Measurements from ENCODE around the gene TUBGCP6. TPM values are rescaled to one million over a fixed set of nuclear protein-coding genes. Genes with fewer than 3 reads are reported as not detected.
A peak's percentile ranks its signal among the peaks of the same experiment; 100 is the strongest.

TUBGCP6 gene
- total RNA-seq, 4 donors from 2014 or later: 18.7 to 27.4 (median 19.2) TPM

- peak overlapping the region in 3 of 4 donors; percentile 59 to 66 (median 59) for H3K4me3 ChIP-seq
- H3K9me3 ChIP-seq: no peaks in the 10 kb centered on the region
- in situ Hi-C loops (cut with MboI; ENCODE audit: low sequenced_read_pairs in 4 of 4): loop anchor here in 2 of 4 donors (10.0 kb wide), 2 partner anchors 75 to 85 kb away; partner anchors contain the start of gene DENND6B (in 1 of the 2)
- peaks cover 22 to 36% of the 10 kb centered on the region in 2 donors for H3K4me1 ChIP-seq
- TF ChIP-seq POLR2A (IDR thresholded peaks at IDR 0.05): no peak
- no peak for TF ChIP-seq CTCF (IDR thresholded peaks at IDR 0.05 in 4 of 5, conservative IDR thresholded peaks at IDR 0.05 in 1 of 5)
- H3K36me3 ChIP-seq: peaks cover 0 to 15% of the 10 kb centered on the region in 2 donors
- peak overlapping the region; percentile 62 to 97 (median 75) for H3K27ac ChIP-seq
- no peaks in the 10 kb centered on the region for H3K27me3 ChIP-seq
- DNase-seq (peak in 1 of 2 donors; percentile 54), ATAC-seq (no peak)
- intact Hi-C loops (cut with DNase I; ENCODE audit: low total_unique reads): loop anchor here (5.0 kb wide), 1 partner anchor 38 kb away; no protein-coding TSS in a partner anchor
Measured at GRCh38 chr22:50250249-50250554, 5.4 kb upstream of the TUBGCP6 start.

- no peak for TF ChIP-seq CTCF (IDR thresholded peaks at IDR 0.05 in 4 of 5, conservative IDR thresholded peaks at IDR 0.05 in 1 of 5)
- no peak for TF ChIP-seq POLR2A (IDR thresholded peaks at IDR 0.05)
- ATAC-seq: no peak
- Histone ChIP-seq H3K4me3 (no peak overlapping the region), H3K27ac (peak overlapping the region in 3 of 4 donors; percentile 30 to 97 (median 62)), H3K27me3 (no peaks in the 10 kb centered on the region), H3K36me3 (peaks cover 0 to 12% of the 10 kb centered on the region in 2 donors), H3K9me3 (no peaks in the 10 kb centered on the region), H3K4me1 (peaks cover 22 to 37% of the 10 kb centered on the region in 2 donors)
- in situ Hi-C loops (cut with MboI; ENCODE audit: low sequenced_read_pairs in 4 of 4): loop anchor here in 2 of 4 donors (10.0 kb wide), 2 partner anchors 75 to 85 kb away; partner anchors contain the start of gene DENND6B (in 1 of the 2)
- no peak for DNase-seq
- intact Hi-C loops (cut with DNase I; ENCODE audit: low total_unique reads): loop anchor here (5.0 kb wide), 1 partner anchor 37 kb away; no protein-coding TSS in a partner anchor
Measured at GRCh38 chr22:50249341-50250248, 4.8 kb upstream of the TUBGCP6 start.

- no peak for TF ChIP-seq CTCF (IDR thresholded peaks at IDR 0.05 in 4 of 5, conservative IDR thresholded peaks at IDR 0.05 in 1 of 5)
- TF ChIP-seq POLR2A (IDR thresholded peaks at IDR 0.05): no peak
- DNase-seq (no peak), ATAC-seq (no peak)
- Histone ChIP-seq H3K36me3 (peaks cover 0 to 7% of the 10 kb centered on the region in 2 donors), H3K4me1 (peaks cover 31 to 45% of the 10 kb centered on the region in 2 donors), H3K27me3 (no peaks in the 10 kb centered on the region), H3K9me3 (no peaks in the 10 kb centered on the region), H3K27ac (peak overlapping the region in 2 of 4 donors; percentile 91 to 98), H3K4me3 (no peak overlapping the region)
- intact Hi-C loops (cut with DNase I; ENCODE audit: low total_unique reads): no loop called here
- in situ Hi-C loops (cut with MboI; ENCODE audit: low sequenced_read_pairs in 4 of 4): no loop called here
Measured at GRCh38 chr22:50248196-50249081, 3.6 kb upstream of the TUBGCP6 start.

- peaks cover 38 to 51% of the 10 kb centered on the region in 2 donors for H3K4me1 ChIP-seq
- intact Hi-C loops (cut with DNase I; ENCODE audit: low total_unique reads): no loop called here
- TF ChIP-seq CTCF (IDR thresholded peaks at IDR 0.05 in 4 of 5, conservative IDR thresholded peaks at IDR 0.05 in 1 of 5): no peak
- no peak for TF ChIP-seq POLR2A (IDR thresholded peaks at IDR 0.05)
- peak overlapping the region in 2 of 4 donors; percentile 91 to 98 for H3K27ac ChIP-seq
- no peaks in the 10 kb centered on the region for H3K9me3 ChIP-seq
- in situ Hi-C loops (cut with MboI; ENCODE audit: low sequenced_read_pairs in 4 of 4): no loop called here
- no peak overlapping the region for H3K4me3 ChIP-seq
- H3K36me3 ChIP-seq: peaks cover 0 to 7% of the 10 kb centered on the region in 2 donors
- H3K27me3 ChIP-seq: no peaks in the 10 kb centered on the region
- no peak for DNase-seq
- ATAC-seq: no peak
Measured at GRCh38 chr22:50247748-50248147, 2.9 kb upstream of the TUBGCP6 start.

Measured in gastrocnemius medialis (tissue), 4 donors.